ENCODE measurements around the gene CWC27. TPM values are rescaled to one million over a fixed set of nuclear protein-coding genes. Genes with fewer than 3 reads are reported as not detected.

CWC27 gene
- total RNA-seq, 1 donor from 2014 or later = 33.4 TPM

- no peak overlapping the region for H3K4me3 Mint-ChIP-seq (ENCODE audit: low read depth)
- H3K27me3 Mint-ChIP-seq = no peaks in the 10 kb centered on the region
- no peaks in the 10 kb centered on the region for H3K36me3 Mint-ChIP-seq (ENCODE audit: insufficient read depth)
- H3K27ac Mint-ChIP-seq = no peak overlapping the region
- DNase-seq (ENCODE audit: low spot score, unreplicated experiment) = no peak
- no peaks in the 10 kb centered on the region for H3K4me1 Mint-ChIP-seq (ENCODE audit: low read depth)
- no peak for TF ChIP-seq CTCF (IDR thresholded peaks at IDR 0.05; ENCODE audit: unreplicated experiment)
- no peaks in the 10 kb centered on the region for H3K9me3 Mint-ChIP-seq (ENCODE audit: low read depth)
Measured at GRCh38 chr5:64874753-64875152, 106.0 kb downstream of the CWC27 start.

GRCh38 chr5:64876203-64876602 lies 107.5 kb downstream of the CWC27 start:
- Mint-ChIP-seq H3K4me3 (ENCODE audit: low read depth) (no peak overlapping the region), H3K27ac (no peak overlapping the region), H3K9me3 (ENCODE audit: low read depth) (no peaks in the 10 kb centered on the region), H3K27me3 (no peaks in the 10 kb centered on the region), H3K4me1 (ENCODE audit: low read depth) (no peaks in the 10 kb centered on the region), H3K36me3 (ENCODE audit: insufficient read depth) (no peaks in the 10 kb centered on the region)
- TF ChIP-seq CTCF (IDR thresholded peaks at IDR 0.05; ENCODE audit: unreplicated experiment) = no peak
- no peak for DNase-seq (ENCODE audit: low spot score, unreplicated experiment)

GRCh38 chr5:64880821-64881220 lies 112.1 kb downstream of the CWC27 start:
- no peaks in the 10 kb centered on the region for H3K9me3 Mint-ChIP-seq (ENCODE audit: low read depth)
- peaks cover 1% of the 10 kb centered on the region for H3K36me3 Mint-ChIP-seq (ENCODE audit: insufficient read depth)
- DNase-seq (ENCODE audit: low spot score, unreplicated experiment) = no peak
- no peaks in the 10 kb centered on the region for H3K4me1 Mint-ChIP-seq (ENCODE audit: low read depth)
- no peaks in the 10 kb centered on the region for H3K27me3 Mint-ChIP-seq
- H3K4me3 Mint-ChIP-seq (ENCODE audit: low read depth) = no peak overlapping the region
- no peak overlapping the region for H3K27ac Mint-ChIP-seq
- TF ChIP-seq CTCF (IDR thresholded peaks at IDR 0.05; ENCODE audit: unreplicated experiment) = no peak

GRCh38 chr5:64883912-64884311 lies 115.2 kb downstream of the CWC27 start:
- H3K4me1 Mint-ChIP-seq (ENCODE audit: low read depth) = no peaks in the 10 kb centered on the region
- no peak overlapping the region for H3K27ac Mint-ChIP-seq
- H3K4me3 Mint-ChIP-seq (ENCODE audit: low read depth) = no peak overlapping the region
- DNase-seq (ENCODE audit: low spot score, unreplicated experiment) = no peak
- H3K9me3 Mint-ChIP-seq (ENCODE audit: low read depth) = no peaks in the 10 kb centered on the region
- H3K27me3 Mint-ChIP-seq = no peaks in the 10 kb centered on the region
- no peak for TF ChIP-seq CTCF (IDR thresholded peaks at IDR 0.05; ENCODE audit: unreplicated experiment)
- peaks cover 1% of the 10 kb centered on the region for H3K36me3 Mint-ChIP-seq (ENCODE audit: insufficient read depth)

DNA sequence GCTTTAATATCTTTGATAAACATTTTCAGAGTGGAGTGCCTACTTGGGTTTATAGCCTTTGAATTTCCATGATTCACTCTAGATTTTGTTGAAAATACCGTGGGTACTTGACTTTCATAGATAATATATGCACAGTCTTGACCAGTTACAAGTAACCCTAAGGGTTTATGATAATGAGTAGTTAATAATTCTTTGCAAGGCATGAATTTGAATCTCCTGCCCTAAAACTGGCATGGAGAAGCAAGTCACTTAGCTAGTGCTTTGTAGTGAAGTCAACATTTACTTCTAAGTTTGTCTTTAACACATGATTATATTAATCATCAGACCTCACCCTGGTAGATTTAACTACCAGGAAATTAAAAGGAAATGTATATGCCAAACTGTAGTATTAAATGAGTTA lies 115.8 kb downstream of the CWC27 start:
- Mint-ChIP-seq H3K27ac (no peak overlapping the region), H3K36me3 (ENCODE audit: insufficient read depth) (peaks cover 1% of the 10 kb centered on the region), H3K27me3 (no peaks in the 10 kb centered on the region), H3K4me1 (ENCODE audit: low read depth) (no peaks in the 10 kb centered on the region), H3K9me3 (ENCODE audit: low read depth) (no peaks in the 10 kb centered on the region), H3K4me3 (ENCODE audit: low read depth) (no peak overlapping the region)
- TF ChIP-seq CTCF (IDR thresholded peaks at IDR 0.05; ENCODE audit: unreplicated experiment) = no peak
- DNase-seq (ENCODE audit: low spot score, unreplicated experiment) = no peak
